Tibial nerve (tissue), 4 donors: ENCODE measurements around the gene ZNF497.

Source experiments
- CTCF ChIP-seq, 5 experiments: fragments of 200-600 bp in 3 of 5; fragments of 450-650 bp in 2 of 5; sonication (generic) in 3 of 5; IDR thresholded peaks; one replicate each; pipeline ENCODE4 v1.5.1; 2016 to 2019; ENCODE audit warnings: antibody characterized with exemption in 5 of 5, mild to moderate bottlenecking in 3 of 5, moderate library complexity in 2 of 5
- EP300 ChIP-seq, 2 donors: sonication (generic); formaldehyde crosslinking; IDR thresholded peaks; one replicate each; pipeline ENCODE4 v1.6.1; 2017; ENCODE audit warnings: antibody characterized with exemption in 2 of 2, mild to moderate bottlenecking in 1 of 2
- POLR2A ChIP-seq, 2 donors: fragments of 450-650 bp; IDR thresholded peaks; one replicate each; pipeline ENCODE4 v1.6.1; 2017; ENCODE audit warnings: antibody characterized with exemption in 2 of 2, mild to moderate bottlenecking in 2 of 2, moderate library complexity in 2 of 2

- TF ChIP-seq POLR2A (IDR thresholded peaks at IDR 0.05), result no peak
- TF ChIP-seq CTCF (IDR thresholded peaks at IDR 0.05), result no peak
- no peak for TF ChIP-seq EP300 (IDR thresholded peaks at IDR 0.05)
Observed at GRCh38 chr19:58366585-58367430, 4.3 kb upstream of the ZNF497 start.
